Mesenchymal stem cell (in vitro differentiated cells and primary cell): Measurements from ENCODE around the gene UTF1.

Experiments used
- DNase-seq: peaks from one replicate; pipeline ENCODE4 v3.0.0-alpha.2; 2013
- H2AFZ ChIP-seq: one replicate; pipeline ENCODE4 v1.6.1; 2013; ENCODE audit warnings: low read depth, mild to moderate bottlenecking, control low read depth, inconsistent platforms, low read length, moderate library complexity
- H2AK5ac ChIP-seq: 2 replicates; pipeline ENCODE4 v1.6.1; 2013; ENCODE audit warnings: low read length, moderate library complexity, mild to moderate bottlenecking, inconsistent platforms; ENCODE audit not compliant: severe bottlenecking
- H2BK120ac ChIP-seq: one replicate; pipeline ENCODE4 v1.6.1; 2013; ENCODE audit warnings: low read depth, mild to moderate bottlenecking, inconsistent platforms, low read length, moderate library complexity
- H2BK12ac ChIP-seq, 2 experiments: one replicate each; pipeline ENCODE4 v1.6.1; 2013; ENCODE audit warnings: inconsistent platforms in 2 of 2, low read length in 2 of 2, mild to moderate bottlenecking in 2 of 2, moderate library complexity in 2 of 2, control low read depth in 1 of 2
- H2BK15ac ChIP-seq: one replicate; pipeline ENCODE4 v1.6.1; 2013; ENCODE audit warnings: mild to moderate bottlenecking, low read depth, inconsistent platforms; ENCODE audit not compliant: poor library complexity, severe bottlenecking
- H2BK5ac ChIP-seq: 2 replicates; pipeline ENCODE4 v1.6.1; 2013; ENCODE audit warnings: low read depth, mild to moderate bottlenecking, low read length, control low read depth, inconsistent platforms; ENCODE audit not compliant: poor library complexity, severe bottlenecking
- H3K14ac ChIP-seq, 2 experiments: one replicate each; pipeline ENCODE4 v1.6.1; 2013; ENCODE audit warnings: inconsistent platforms in 2 of 2, low read length in 2 of 2, control low read depth in 1 of 2, mild to moderate bottlenecking in 1 of 2, moderate library complexity in 1 of 2
- H3K18ac ChIP-seq, 2 experiments: one replicate each; pipeline ENCODE4 v1.6.1; 2013; ENCODE audit warnings: inconsistent platforms in 2 of 2, low read length in 2 of 2, control low read depth in 1 of 2, low read depth in 1 of 2, mild to moderate bottlenecking in 1 of 2
- H3K23ac ChIP-seq, 2 experiments: one replicate each; pipeline ENCODE4 v1.6.1; 2013; ENCODE audit warnings: inconsistent platforms in 2 of 2, low read length in 2 of 2, mild to moderate bottlenecking in 2 of 2, moderate library complexity in 2 of 2, control low read depth in 1 of 2
- H3K27ac ChIP-seq: 2 replicates; pipeline ENCODE4 v1.5.1; 2013; ENCODE audit warnings: mild to moderate bottlenecking, moderate library complexity, low read length, control low read depth, inconsistent platforms; ENCODE audit not compliant: poor library complexity, severe bottlenecking
- H3K27me3 ChIP-seq, 2 experiments: 2 replicates each; pipeline versions ENCODE4 v1.6.1 to v1.7.0; 2013; ENCODE audit warnings: low read length in 2 of 2, mild to moderate bottlenecking in 2 of 2, moderate library complexity in 2 of 2, control low read depth in 1 of 2, inconsistent platforms in 1 of 2; ENCODE audit not compliant: control insufficient read depth in 1 of 2, insufficient read depth in 1 of 2
- H3K36me3 ChIP-seq, 2 experiments: 2 replicates each; pipeline versions ENCODE4 v1.6.1 to v1.7.0; 2013; ENCODE audit warnings: low read length in 2 of 2, control low read depth in 1 of 2, inconsistent platforms in 1 of 2, low read depth in 1 of 2, mild to moderate bottlenecking in 1 of 2; ENCODE audit not compliant: insufficient read depth in 2 of 2, control insufficient read depth in 1 of 2
- H3K4ac ChIP-seq, 2 experiments: one replicate each; pipeline ENCODE4 v1.6.1; 2013; ENCODE audit warnings: inconsistent platforms in 2 of 2, low read length in 2 of 2, mild to moderate bottlenecking in 2 of 2, moderate library complexity in 2 of 2, control low read depth in 1 of 2, low read depth in 1 of 2
- H3K4me1 ChIP-seq: 2 replicates; pipeline ENCODE4 v1.6.1; 2013; ENCODE audit warnings: low read depth, low read length, control low read depth; ENCODE audit not compliant: control insufficient read depth, insufficient read depth
- H3K4me2 ChIP-seq: 2 replicates; pipeline ENCODE4 v1.6.1; 2013; ENCODE audit warnings: low read length, mild to moderate bottlenecking, inconsistent platforms; ENCODE audit not compliant: poor library complexity, severe bottlenecking
- H3K4me3 ChIP-seq, 2 experiments: 2 replicates each; pipeline versions ENCODE4 v1.5.1 to v1.7.0; 2013; ENCODE audit warnings: low read length in 2 of 2, mild to moderate bottlenecking in 2 of 2, control low read depth in 1 of 2, low read depth in 1 of 2; ENCODE audit not compliant: insufficient read depth in 1 of 2
- H3K79me1 ChIP-seq: replicated peaks from 2 replicates; pipeline ENCODE4 v1.6.1; 2013; ENCODE audit warnings: mild to moderate bottlenecking, control low read depth, low read length, inconsistent platforms; ENCODE audit not compliant: poor library complexity, severe bottlenecking
- H3K9ac ChIP-seq: 2 replicates; pipeline ENCODE4 v1.7.0; 2013; ENCODE audit warnings: mild to moderate bottlenecking, low read length, moderate library complexity
- H3K9me3 ChIP-seq: 2 replicates; pipeline ENCODE4 v1.7.0; 2013; ENCODE audit warnings: mild to moderate bottlenecking, low read length; ENCODE audit not compliant: control insufficient read depth
- H4K8ac ChIP-seq: one replicate; pipeline ENCODE4 v1.6.1; 2013; ENCODE audit warnings: inconsistent platforms, mild to moderate bottlenecking, low read length, moderate library complexity
- H4K91ac ChIP-seq: one replicate; pipeline ENCODE4 v1.6.1; 2013; ENCODE audit warnings: mild to moderate bottlenecking, low read length, inconsistent platforms
- WGBS: methylation state at CpG from one replicate; pipeline ENCODE4 v1.1.7; 2013; ENCODE audit warnings: mixed read lengths; 5-methylcytosine and 5-hydroxymethylcytosine counted together

Gene UTF1

GRCh38 chr10:133209117-133209516, 20.9 kb upstream of the UTF1 start:
- no peak overlapping the region for H3K14ac ChIP-seq
- no peak overlapping the region for H3K4me3 ChIP-seq
- H3K27me3 ChIP-seq: peaks cover 0 to 12% of the 10 kb centered on the region in 2 experiments
- H4K8ac ChIP-seq: no peak overlapping the region
- H3K9ac ChIP-seq: no peak overlapping the region
- no peak overlapping the region for H3K4me2 ChIP-seq
- H4K91ac ChIP-seq: no peak overlapping the region
- no peak overlapping the region for H2AFZ ChIP-seq
- no peak overlapping the region for H2AK5ac ChIP-seq
- no peak overlapping the region for H2BK12ac ChIP-seq
- no peak overlapping the region for H3K4ac ChIP-seq
- no peak overlapping the region for H3K23ac ChIP-seq
- H2BK15ac ChIP-seq: no peak overlapping the region
- H3K36me3 ChIP-seq: no peaks in the 10 kb centered on the region
- no peaks in the 10 kb centered on the region for H3K9me3 ChIP-seq
- no peak overlapping the region for H3K27ac ChIP-seq
- WGBS: 96% methylated on average over 14 of the region's 14 CpGs
- no peak overlapping the region for H3K18ac ChIP-seq
- H3K4me1 ChIP-seq: peaks cover 3% of the 10 kb centered on the region
- H2BK120ac ChIP-seq: no peak overlapping the region
- H3K79me1 ChIP-seq: no peaks in the 10 kb centered on the region
- no peak for DNase-seq
- H2BK5ac ChIP-seq: no peak overlapping the region

GRCh38 chr10:133209641-133210040, 20.4 kb upstream of the UTF1 start:
- DNase-seq: no peak
- Histone ChIP-seq H2BK5ac (no peak overlapping the region), H3K4me2 (no peak overlapping the region), H3K36me3 (no peaks in the 10 kb centered on the region), H3K4ac (no peak overlapping the region), H3K79me1 (no peaks in the 10 kb centered on the region), H2BK12ac (no peak overlapping the region), H3K27ac (no peak overlapping the region), H3K18ac (no peak overlapping the region), H4K8ac (no peak overlapping the region), H4K91ac (no peak overlapping the region), H2AK5ac (no peak overlapping the region), H2BK15ac (no peak overlapping the region), H3K14ac (no peak overlapping the region), H3K9ac (no peak overlapping the region), H2AFZ (no peak overlapping the region), H2BK120ac (no peak overlapping the region), H3K27me3 (peaks cover 0 to 12% of the 10 kb centered on the region in 2 experiments), H3K9me3 (no peaks in the 10 kb centered on the region), H3K4me3 (no peak overlapping the region), H3K23ac (no peak overlapping the region), H3K4me1 (peaks cover 3% of the 10 kb centered on the region)
- 87% methylated on average over 20 of the region's 20 CpGs for WGBS

GRCh38 chr10:133210398-133211140, 19.4 kb upstream of the UTF1 start:
- Histone ChIP-seq H4K91ac (no peak overlapping the region), H4K8ac (no peak overlapping the region), H3K4me2 (no peak overlapping the region), H2BK5ac (no peak overlapping the region), H3K9ac (no peak overlapping the region), H3K27me3 (peaks cover 0 to 12% of the 10 kb centered on the region in 2 experiments), H3K18ac (no peak overlapping the region), H2BK15ac (no peak overlapping the region), H3K14ac (no peak overlapping the region), H2AFZ (no peak overlapping the region), H3K23ac (no peak overlapping the region), H3K36me3 (no peaks in the 10 kb centered on the region), H3K9me3 (no peaks in the 10 kb centered on the region), H3K4me1 (peaks cover 3% of the 10 kb centered on the region), H2BK120ac (no peak overlapping the region), H3K27ac (no peak overlapping the region), H2AK5ac (no peak overlapping the region), H3K4ac (no peak overlapping the region), H3K79me1 (no peaks in the 10 kb centered on the region), H2BK12ac (no peak overlapping the region), H3K4me3 (no peak overlapping the region)
- DNase-seq: no peak
- 88% methylated on average over 24 of the region's 27 CpGs for WGBS

GRCh38 chr10:133211141-133211830, 18.7 kb upstream of the UTF1 start:
- peaks cover 0 to 18% of the 10 kb centered on the region in 2 experiments for H3K27me3 ChIP-seq
- no peak overlapping the region for H2BK15ac ChIP-seq
- no peak overlapping the region for H3K18ac ChIP-seq
- H4K91ac ChIP-seq: no peak overlapping the region
- no peak overlapping the region for H2AFZ ChIP-seq
- no peaks in the 10 kb centered on the region for H3K9me3 ChIP-seq
- H4K8ac ChIP-seq: no peak overlapping the region
- no peak overlapping the region for H3K27ac ChIP-seq
- H3K9ac ChIP-seq: no peak overlapping the region
- H3K4ac ChIP-seq: no peak overlapping the region
- H2BK5ac ChIP-seq: no peak overlapping the region
- no peaks in the 10 kb centered on the region for H3K36me3 ChIP-seq
- H3K4me3 ChIP-seq: no peak overlapping the region
- H3K4me2 ChIP-seq: no peak overlapping the region
- no peak for DNase-seq
- H2BK12ac ChIP-seq: no peak overlapping the region
- peaks cover 3% of the 10 kb centered on the region for H3K4me1 ChIP-seq
- H2AK5ac ChIP-seq: no peak overlapping the region
- no peak overlapping the region for H3K14ac ChIP-seq
- H2BK120ac ChIP-seq: no peak overlapping the region
- 90% methylated on average over 25 of the region's 25 CpGs for WGBS
- H3K79me1 ChIP-seq: no peaks in the 10 kb centered on the region
- H3K23ac ChIP-seq: no peak overlapping the region
